ENCODE data around the gene KAZN.
A peak's percentile ranks its signal among the peaks of the same experiment; 100 is the strongest.

The KAZN gene

DNA sequence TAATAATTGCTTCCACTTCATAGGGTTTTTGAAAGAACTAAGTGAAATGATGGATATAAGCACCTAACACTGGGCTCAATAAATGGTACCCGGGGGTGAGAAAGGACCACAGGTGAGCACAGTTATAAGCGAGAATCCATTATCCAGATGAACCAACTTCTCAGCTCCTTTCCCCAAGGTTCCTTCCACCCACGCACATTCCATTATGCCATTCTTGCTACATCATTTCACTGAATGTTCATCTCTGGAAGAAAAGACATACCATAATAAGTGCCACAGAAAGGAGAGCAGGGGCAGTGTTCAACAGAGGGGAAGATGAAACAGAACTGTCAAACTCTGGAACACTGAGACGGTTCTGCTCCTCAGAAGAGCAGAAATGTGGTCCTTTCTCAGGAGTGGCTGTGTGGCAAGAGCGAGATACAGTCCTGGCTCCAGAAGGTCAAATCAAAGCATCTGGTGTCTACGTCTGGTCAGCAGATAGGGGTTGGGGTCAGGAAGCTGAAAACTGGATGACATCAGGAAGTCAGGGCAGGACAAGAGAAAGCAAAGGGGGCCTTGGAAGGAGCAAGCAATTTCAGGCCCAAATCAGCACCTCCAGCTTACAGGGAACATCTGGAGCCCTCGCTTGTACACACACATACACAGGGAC lies 299.6 kb downstream of the KAZN start:
- no peak for DNase-seq

GRCh38 chr1:14899686-14900085 lies 301.2 kb downstream of the KAZN start:
- DNase-seq, result no peak

- DNase-seq, result no peak
Observed at GRCh38 chr1:14901371-14901954, 303.0 kb downstream of the KAZN start.

- DNase-seq, result no peak
Observed at GRCh38 chr1:14903922-14904321, 305.4 kb downstream of the KAZN start.

DNA sequence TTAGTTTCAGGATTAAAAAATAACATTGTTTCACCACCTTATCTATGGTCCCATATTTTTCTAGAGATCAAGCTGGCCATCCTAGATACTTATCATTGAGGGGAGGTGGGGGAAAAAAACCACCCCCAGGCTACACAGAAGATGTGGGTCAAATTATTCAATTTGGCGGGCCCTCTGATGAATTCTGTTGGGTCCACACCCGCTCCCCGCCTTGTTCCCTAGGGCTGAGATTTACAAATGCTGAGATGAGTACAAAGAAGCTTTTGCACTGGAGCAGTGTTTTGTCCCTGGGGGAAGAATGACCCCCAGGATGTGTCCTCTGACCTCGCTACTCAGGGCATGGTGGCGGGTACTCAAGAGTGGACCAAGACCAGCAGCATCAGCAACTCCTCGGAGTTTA lies 308.2 kb downstream of the KAZN start:
- DNase-seq, result no peak

DNA sequence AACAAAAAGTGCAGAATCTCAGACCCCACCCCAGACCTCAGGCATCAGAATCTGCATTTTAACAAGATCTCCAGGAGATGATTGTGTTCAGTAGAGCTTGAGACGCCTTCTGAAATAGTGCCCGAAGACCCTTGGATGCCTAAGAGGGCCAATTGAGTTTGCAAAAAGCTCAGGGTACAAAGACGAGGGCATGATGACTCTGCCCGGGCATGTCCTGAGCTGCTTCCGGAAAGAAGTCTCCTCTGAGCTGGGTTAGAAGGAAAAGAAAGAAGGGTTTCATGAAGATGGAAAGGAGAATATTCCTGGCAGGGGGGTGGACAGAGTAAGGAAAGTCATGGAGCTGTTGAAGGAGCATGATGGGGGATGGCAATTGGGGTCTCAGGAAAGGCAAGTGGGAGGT lies 308.9 kb downstream of the KAZN start:
- no peak for DNase-seq

DNA sequence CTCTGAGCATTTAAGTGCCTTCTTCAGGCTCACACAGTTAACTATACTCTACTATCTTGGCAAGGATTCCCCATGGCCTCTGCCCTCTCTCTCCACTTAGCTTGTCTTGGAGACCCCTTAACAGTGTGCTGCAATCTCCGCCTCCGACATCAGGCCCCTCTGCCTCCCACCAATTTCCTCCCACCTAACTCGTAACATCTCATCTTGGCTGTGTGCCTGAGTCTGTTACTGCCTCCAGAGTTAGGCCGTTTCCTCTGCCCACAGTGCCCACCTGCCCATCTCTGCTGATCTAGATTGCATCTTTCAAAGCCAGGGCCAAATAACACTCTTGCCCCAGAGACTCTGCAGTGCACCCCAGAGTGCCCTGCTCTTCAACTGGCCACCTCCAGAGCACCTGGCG lies 310.8 kb downstream of the KAZN start:
- DNase-seq, result no peak

DNA sequence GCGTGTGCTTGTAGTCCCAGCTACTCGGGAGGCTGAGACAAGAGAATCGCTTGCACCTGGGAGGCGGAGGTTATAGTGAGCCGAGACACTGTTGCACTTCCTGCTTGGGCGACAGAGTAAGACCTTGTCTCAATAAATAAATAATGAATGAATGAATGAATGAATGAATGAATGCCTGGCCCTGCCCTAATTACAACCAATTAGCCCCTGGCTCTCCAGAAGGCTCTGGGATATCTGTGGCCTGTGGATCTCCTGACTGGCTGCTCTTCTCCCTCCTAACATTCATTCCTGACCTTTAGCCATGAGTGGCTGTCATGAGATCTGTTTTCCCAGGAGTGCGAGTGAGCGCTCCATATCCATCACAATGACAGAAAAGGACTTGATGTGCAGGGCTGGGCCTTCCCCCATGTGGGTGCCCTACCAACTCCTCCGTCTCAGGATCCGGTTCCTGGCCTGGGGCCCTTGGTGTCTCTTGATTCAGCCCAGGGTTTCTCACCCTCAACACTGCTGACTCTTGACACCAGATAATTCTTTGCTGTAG lies 311.5 kb downstream of the KAZN start:
- no peak for DNase-seq

DNA sequence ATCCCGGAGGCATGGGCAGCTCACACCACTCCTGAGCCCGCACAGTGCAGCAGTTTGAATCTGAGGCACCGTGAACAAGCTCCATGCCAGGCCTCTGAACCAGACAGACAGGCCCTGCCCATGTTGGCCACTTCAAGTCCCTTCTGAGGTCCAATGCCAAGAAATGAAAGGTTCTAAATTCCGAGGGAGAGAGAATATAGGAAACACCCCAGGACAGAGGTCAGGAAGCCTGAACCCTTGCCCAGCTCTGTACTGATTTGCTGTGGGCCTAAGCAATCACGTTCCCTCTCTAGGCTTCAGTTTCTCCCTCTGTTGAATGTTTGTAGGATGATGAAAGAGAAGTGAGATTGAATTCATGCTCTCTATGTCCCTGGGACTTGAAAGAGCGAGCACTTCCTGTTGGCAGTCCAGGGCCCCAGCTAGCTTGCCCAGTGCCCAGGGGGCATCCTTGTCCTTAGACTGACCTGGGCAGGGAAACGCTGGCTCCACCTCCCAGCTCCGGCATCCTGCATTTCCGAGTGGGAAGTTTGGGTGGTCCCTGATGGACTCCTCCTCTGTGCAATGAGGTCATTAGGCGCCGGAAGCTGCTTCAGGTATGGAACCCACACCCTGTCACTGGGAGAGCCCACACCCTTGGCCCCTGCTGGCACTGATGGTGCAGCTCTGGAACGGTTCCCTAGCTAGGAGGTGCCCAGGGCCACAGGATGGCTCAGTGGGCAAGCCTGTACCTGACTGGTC lies 312.7 kb downstream of the KAZN start:
- no peak for DNase-seq

DNA sequence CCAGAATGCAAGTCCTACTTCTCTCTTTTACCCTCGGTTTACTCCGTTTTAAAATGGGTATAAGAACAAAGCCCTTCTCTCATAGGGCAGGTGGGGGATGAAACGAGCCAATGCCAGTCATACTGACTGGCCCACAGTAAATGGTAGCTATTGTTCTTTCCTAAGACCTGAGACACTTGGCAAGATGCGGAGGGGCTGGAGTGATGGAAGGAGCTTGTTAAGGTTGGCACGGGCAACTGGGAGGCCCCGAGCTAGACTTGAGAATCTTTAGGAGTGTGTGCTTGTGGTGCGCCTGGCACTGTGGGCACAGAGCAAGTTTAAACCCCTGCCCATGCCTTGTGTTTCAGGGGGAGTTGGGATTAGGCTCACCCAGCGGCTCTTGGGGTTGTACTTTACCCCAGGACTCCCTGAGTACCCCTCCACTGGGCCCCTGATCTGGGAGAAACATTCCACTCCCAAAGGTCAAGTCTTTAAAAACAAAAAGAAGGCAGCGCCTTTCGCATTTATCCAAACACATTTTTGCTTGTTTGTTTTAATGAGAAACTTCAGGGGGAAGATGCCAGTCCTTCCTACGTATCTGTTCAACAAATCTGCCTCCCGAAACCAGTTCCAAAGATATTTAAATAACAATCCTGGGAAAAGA lies 314.5 kb downstream of the KAZN start:
- no peak for DNase-seq

GRCh38 chr1:14913482-14914177 lies 315.1 kb downstream of the KAZN start:
- DNase-seq, result no peak

GRCh38 chr1:14914351-14914988 lies 316.0 kb downstream of the KAZN start:
- no peak for DNase-seq

DNA sequence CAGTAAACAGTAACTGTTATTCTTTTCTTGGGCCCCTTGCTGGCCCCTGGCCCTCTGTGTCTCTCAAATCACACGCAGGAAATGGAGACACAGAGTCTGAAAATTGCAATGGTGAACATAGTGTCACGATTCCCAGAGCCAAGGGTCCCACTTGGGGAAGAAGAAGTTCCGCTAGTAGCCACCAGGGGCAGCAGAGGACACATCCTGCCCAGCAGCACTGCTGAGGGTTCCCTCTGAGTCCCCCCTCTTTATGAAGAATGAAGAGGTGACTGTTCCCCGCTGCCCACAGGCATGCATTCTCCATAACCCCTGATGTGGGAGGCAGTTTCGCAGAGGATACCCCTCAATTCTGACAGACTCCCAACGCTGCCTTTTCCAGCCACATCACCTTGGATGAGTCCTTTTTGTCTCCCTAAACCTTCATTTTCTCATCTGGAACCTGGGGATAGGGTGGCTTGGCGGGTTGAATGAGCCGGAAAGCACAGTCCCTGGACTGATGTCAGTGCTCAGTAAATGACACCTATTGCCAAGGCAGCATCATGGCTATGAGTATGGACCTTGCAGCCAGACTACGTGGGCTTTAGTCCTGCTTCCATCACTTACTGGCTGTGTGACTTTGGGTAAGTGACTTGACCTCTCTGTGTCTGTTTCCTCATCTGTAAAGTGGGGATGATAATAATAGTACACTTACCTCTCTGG lies 317.0 kb downstream of the KAZN start:
- DNase-seq, result peak; percentile 5

GRCh38 chr1:14919289-14919688 lies 320.8 kb downstream of the KAZN start:
- DNase-seq, result no peak

GRCh38 chr1:14919751-14920150 lies 321.3 kb downstream of the KAZN start:
- no peak for DNase-seq

- no peak for DNase-seq
Observed at GRCh38 chr1:14921057-14921456, 322.6 kb downstream of the KAZN start.

GRCh38 chr1:14922942-14923726 lies 324.6 kb downstream of the KAZN start:
- DNase-seq, result no peak

DNA sequence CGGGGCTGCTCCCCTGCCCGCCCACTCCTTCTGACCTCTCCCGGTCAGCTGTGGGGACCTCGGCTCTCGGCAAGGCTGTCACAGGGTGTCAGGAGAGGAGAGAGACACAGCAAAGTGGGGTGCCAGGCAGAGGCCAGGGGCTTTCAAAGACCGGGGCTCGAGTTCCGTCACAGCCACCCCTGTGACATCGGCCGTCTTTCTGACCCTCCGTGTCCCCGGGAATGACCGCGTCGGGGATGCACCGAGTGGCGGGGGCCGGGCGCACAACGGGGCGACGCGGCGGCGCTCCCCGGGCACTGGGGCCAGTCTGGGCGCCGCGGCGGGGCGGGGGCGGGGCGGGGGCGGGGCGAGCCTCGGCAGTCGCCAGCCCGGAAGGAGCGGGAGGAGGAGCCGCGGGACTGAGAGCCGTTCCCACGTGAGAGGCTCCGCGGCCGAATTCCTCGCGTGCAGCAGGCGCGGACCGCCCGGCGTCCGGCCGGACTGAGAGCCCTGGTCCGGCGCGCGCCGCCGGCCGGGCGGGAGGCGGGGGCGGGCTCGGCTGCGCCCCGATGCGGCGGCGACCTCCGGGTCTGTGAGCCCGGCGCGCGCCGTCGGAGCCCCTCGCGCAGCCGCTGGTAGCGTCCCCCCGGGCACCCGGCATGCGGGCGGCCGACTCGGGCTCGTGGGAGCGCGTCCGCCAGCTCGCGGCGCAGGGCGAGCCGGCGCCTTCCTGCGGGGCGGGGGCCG lies 325.4 kb downstream of the KAZN start:
- DNase-seq, result no peak

DNA sequence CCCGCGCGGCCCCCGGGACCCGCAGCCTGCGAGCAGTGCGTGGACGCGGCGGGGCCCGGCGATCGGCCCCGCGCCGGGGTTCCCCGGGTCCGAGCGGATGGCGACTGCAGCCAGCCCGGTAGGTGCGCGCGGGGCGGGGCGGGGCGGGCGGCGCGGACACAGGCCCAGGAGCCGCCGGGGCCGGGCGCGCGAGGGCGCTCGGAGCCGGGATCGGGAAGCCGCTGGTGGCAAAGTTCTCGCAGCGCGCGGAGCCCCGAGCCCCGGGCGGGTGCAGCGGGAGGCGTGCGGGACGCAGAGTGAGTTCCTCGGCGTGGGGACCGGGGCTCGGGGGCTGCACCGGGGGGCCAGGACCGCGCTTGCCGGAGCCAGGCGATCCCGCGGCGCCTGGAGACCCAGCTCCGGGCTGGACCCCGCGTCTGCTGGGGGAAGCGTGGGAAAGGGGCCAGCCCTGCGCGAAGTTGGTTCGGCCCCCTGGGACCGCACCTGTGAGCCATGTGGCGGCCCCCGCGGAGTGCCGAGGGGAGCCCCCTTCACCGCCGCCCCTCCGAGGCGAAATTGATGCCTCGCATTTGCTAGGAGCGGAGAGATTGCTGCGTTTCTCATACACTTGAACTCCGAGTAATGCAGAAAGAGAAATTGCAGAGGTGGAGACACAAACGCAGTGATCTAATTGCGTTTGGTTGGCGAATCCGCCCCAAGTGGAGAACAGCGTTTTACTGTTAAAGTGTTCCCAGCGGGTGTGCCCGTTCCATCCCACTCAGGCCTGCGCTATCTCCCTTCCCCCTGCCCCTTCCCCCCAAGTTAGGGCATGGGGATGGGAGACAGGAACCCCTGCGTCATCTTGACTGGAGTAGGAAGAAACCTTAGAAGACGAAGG lies 326.2 kb downstream of the KAZN start:
- DNase-seq, result no peak

Measured in activated T-cell treated with anti-CD3 and anti-CD28 coated beads for 4 hours (primary cell).